PC-9 (cell line): ENCODE measurements around the gene SERINC5. TPM values are rescaled to one million over a fixed set of nuclear protein-coding genes. Genes with fewer than 3 reads are reported as not detected.

Experiments
- BruUV-seq: library from RNA; stranded (reverse); fragments of 400-500 nt; replicated peaks from 2 replicates; lab custom pipeline; 2021; lab: Mats Ljungman, UMichigan
- CTCF ChIA-PET: fragments of 300-600 bp; sonication (Branson Sonifier 250); formaldehyde crosslinking; loops from one replicate; lab custom pipeline; 2022; ENCODE audit warnings: antibody characterized with exemption; lab: Charles Lee
- POLR2A ChIA-PET: fragments of 300-600 bp; sonication (Branson Sonifier 250); formaldehyde crosslinking; loops from one replicate; lab custom pipeline; 2022; ENCODE audit warnings: antibody characterized with exemption; ENCODE audit not compliant: unreplicated experiment; lab: Charles Lee
- DNase-seq, 2 experiments: peaks; one replicate each; pipeline versions ENCODE4 v3.0.0 to v3.0.0-alpha.2; 2015 to 2022; ENCODE audit warnings: mixed read lengths in 1 of 2
- H2AFZ ChIP-seq: fragments of 200-600 bp; sonication (generic); 2 replicates; pipeline ENCODE4 v1.8.1; 2017; ENCODE audit warnings: antibody characterized with exemption
- H3F3A ChIP-seq: fragments of 200-600 bp; sonication (generic); 2 replicates; pipeline ENCODE4 v1.8.1; 2017; ENCODE audit warnings: antibody characterized with exemption, mild to moderate bottlenecking, low read depth; ENCODE audit not compliant: insufficient read depth
- H3K27ac ChIP-seq: fragments of 200-600 bp; sonication (generic); 2 replicates; pipeline ENCODE4 v1.6.1; 2016; ENCODE audit warnings: mixed run types
- H3K27me3 ChIP-seq: fragments of 200-600 bp; sonication (generic); 2 replicates; pipeline ENCODE4 v1.6.1; 2016; ENCODE audit warnings: low read depth, mixed run types; ENCODE audit not compliant: insufficient read depth
- H3K36me3 ChIP-seq: fragments of 200-600 bp; sonication (generic); 2 replicates; pipeline ENCODE4 v1.6.1; 2016; ENCODE audit warnings: low read depth, mixed run types
- H3K4me1 ChIP-seq: fragments of 200-600 bp; sonication (generic); replicated peaks from 2 replicates; pipeline ENCODE4 v1.6.1; 2016; ENCODE audit warnings: mixed run types; ENCODE audit not compliant: insufficient read depth
- H3K4me2 ChIP-seq: fragments of 200-600 bp; sonication (generic); 2 replicates; pipeline ENCODE4 v1.6.1; 2017; ENCODE audit warnings: mixed run types
- H3K4me3 ChIP-seq: fragments of 200-600 bp; sonication (generic); 2 replicates; pipeline ENCODE4 v1.6.1; 2016; ENCODE audit warnings: mixed run types
- H3K79me2 ChIP-seq: fragments of 200-600 bp; sonication (generic); 2 replicates; pipeline ENCODE4 v1.6.1; 2017; ENCODE audit warnings: low read depth, mixed run types
- H3K9me2 ChIP-seq: fragments of 200-600 bp; sonication (generic); 2 replicates; pipeline ENCODE4 v1.8.1; 2017; ENCODE audit warnings: mild to moderate bottlenecking; ENCODE audit not compliant: insufficient read depth
- H3K9me3 ChIP-seq: fragments of 200-600 bp; sonication (generic); 2 replicates; pipeline ENCODE4 v1.8.1; 2016; ENCODE audit warnings: low read depth; ENCODE audit not compliant: insufficient read depth
- H4K20me1 ChIP-seq: fragments of 200-600 bp; sonication (generic); 2 replicates; pipeline ENCODE4 v1.8.1; 2017; ENCODE audit not compliant: insufficient read depth
- EZH2 ChIP-seq: fragments of 200-600 bp; sonication (generic); IDR thresholded peaks from 2 replicates; pipeline ENCODE4 v1.8.0; 2017; ENCODE audit warnings: antibody characterized with exemption, low read depth
- intact Hi-C: fragments of 100-400 bp; cut with micrococcal nuclease; formaldehyde crosslinking; loops from one replicate; pipeline ENCODE4 v1.10.0; 2022; ENCODE audit not compliant: unreplicated experiment
- total RNA-seq: library from RNA; stranded (reverse); gene quantifications from 2 replicates; pipeline ENCODE4 v1.2.3, GENCODE V29; 2021
- TF ChIP-seq, protein P1 (sequence below): fragments of 200-600 bp; sonication (generic); conservative IDR thresholded peaks from 2 replicates; pipeline ENCODE4 v1.6.1; 2017; ENCODE audit warnings: mixed run types, antibody characterized with exemption, mild to moderate bottlenecking, moderate library complexity

The SERINC5 gene
- total RNA-seq, 1 experiment from 2014 or later: 68.8 TPM

GRCh38 chr5:80077051-80077714, 178.7 kb downstream of the SERINC5 start:
- Histone ChIP-seq H3K36me3 (no peaks in the 10 kb centered on the region), H2AFZ (no peak overlapping the region), H4K20me1 (no peaks in the 10 kb centered on the region), H3F3A (no peaks in the 10 kb centered on the region), H3K79me2 (no peaks in the 10 kb centered on the region), H3K27me3 (no peaks in the 10 kb centered on the region), H3K27ac (no peak overlapping the region), H3K4me3 (no peak overlapping the region), H3K4me2 (no peak overlapping the region), H3K4me1 (no peaks in the 10 kb centered on the region), H3K9me3 (no peaks in the 10 kb centered on the region), H3K9me2 (no peaks in the 10 kb centered on the region)
- TF ChIP-seq EZH2: no peak
- TF ChIP-seq, protein P1, sequence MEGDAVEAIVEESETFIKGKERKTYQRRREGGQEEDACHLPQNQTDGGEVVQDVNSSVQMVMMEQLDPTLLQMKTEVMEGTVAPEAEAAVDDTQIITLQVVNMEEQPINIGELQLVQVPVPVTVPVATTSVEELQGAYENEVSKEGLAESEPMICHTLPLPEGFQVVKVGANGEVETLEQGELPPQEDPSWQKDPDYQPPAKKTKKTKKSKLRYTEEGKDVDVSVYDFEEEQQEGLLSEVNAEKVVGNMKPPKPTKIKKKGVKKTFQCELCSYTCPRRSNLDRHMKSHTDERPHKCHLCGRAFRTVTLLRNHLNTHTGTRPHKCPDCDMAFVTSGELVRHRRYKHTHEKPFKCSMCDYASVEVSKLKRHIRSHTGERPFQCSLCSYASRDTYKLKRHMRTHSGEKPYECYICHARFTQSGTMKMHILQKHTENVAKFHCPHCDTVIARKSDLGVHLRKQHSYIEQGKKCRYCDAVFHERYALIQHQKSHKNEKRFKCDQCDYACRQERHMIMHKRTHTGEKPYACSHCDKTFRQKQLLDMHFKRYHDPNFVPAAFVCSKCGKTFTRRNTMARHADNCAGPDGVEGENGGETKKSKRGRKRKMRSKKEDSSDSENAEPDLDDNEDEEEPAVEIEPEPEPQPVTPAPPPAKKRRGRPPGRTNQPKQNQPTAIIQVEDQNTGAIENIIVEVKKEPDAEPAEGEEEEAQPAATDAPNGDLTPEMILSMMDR: no peak
- no TSS peak for BruUV-seq
- no peak for DNase-seq
- CTCF ChIA-PET: no interaction called here
- POLR2A ChIA-PET: no interaction called here
- intact Hi-C loops: no loop called here

GRCh38 chr5:80076131-80077050, 179.5 kb downstream of the SERINC5 start:
- Histone ChIP-seq H3K4me2 (no peak overlapping the region), H4K20me1 (no peaks in the 10 kb centered on the region), H3K4me3 (no peak overlapping the region), H3K9me3 (no peaks in the 10 kb centered on the region), H3K9me2 (no peaks in the 10 kb centered on the region), H3K4me1 (no peaks in the 10 kb centered on the region), H3K27ac (no peak overlapping the region), H2AFZ (no peak overlapping the region), H3K27me3 (no peaks in the 10 kb centered on the region), H3K36me3 (no peaks in the 10 kb centered on the region), H3F3A (no peaks in the 10 kb centered on the region), H3K79me2 (no peaks in the 10 kb centered on the region)
- no peak for DNase-seq
- TF ChIP-seq, protein P1: no peak
- no peak for TF ChIP-seq EZH2
- intact Hi-C loops: no loop called here
- BruUV-seq: no TSS peak
- ChIA-PET CTCF (no interaction called here), POLR2A (no interaction called here)

- Histone ChIP-seq H2AFZ (no peak overlapping the region), H3K79me2 (no peaks in the 10 kb centered on the region), H3K4me3 (no peak overlapping the region), H3K4me2 (no peak overlapping the region), H3K4me1 (no peaks in the 10 kb centered on the region), H4K20me1 (no peaks in the 10 kb centered on the region), H3K27me3 (no peaks in the 10 kb centered on the region), H3K27ac (no peak overlapping the region), H3K9me3 (no peaks in the 10 kb centered on the region), H3K9me2 (no peaks in the 10 kb centered on the region), H3F3A (no peaks in the 10 kb centered on the region), H3K36me3 (no peaks in the 10 kb centered on the region)
- intact Hi-C loops: no loop called here
- no peak for DNase-seq
- CTCF ChIA-PET: no interaction called here
- BruUV-seq: no TSS peak
- no peak for TF ChIP-seq EZH2
- TF ChIP-seq, protein P1: no peak
- POLR2A ChIA-PET: no interaction called here
These were observed 183.5 kb downstream of the SERINC5 start for GRCh38 chr5:80072103-80073073.
